ENCODE measurements around the gene ABI3BP.

The ABI3BP gene

GRCh38 chr3:100879195-100879810 is 113.9 kb downstream of the ABI3BP start:
- DNase-seq = no peak

- no peak for DNase-seq
Observed at GRCh38 chr3:100877286-100877685, 115.9 kb downstream of the ABI3BP start.

- DNase-seq = no peak
Observed at GRCh38 chr3:100875239-100875638, 118.0 kb downstream of the ABI3BP start.

- no peak for DNase-seq
Observed at GRCh38 chr3:100873611-100874010, 119.6 kb downstream of the ABI3BP start.

GRCh38 chr3:100871306-100871705 is 121.9 kb downstream of the ABI3BP start:
- DNase-seq = no peak

- DNase-seq = no peak
Observed at GRCh38 chr3:100869787-100870186, 123.4 kb downstream of the ABI3BP start.

- no peak for DNase-seq
Observed at GRCh38 chr3:100868894-100869293, 124.3 kb downstream of the ABI3BP start.

- no peak for DNase-seq
Observed at GRCh38 chr3:100868096-100868495, 125.1 kb downstream of the ABI3BP start.

- no peak for DNase-seq
Observed at GRCh38 chr3:100865442-100865841, 127.8 kb downstream of the ABI3BP start.

- no peak for DNase-seq
Observed at GRCh38 chr3:100864471-100865250, 128.6 kb downstream of the ABI3BP start.

- no peak for DNase-seq
Observed at GRCh38 chr3:100857863-100858262, 135.4 kb downstream of the ABI3BP start.

GRCh38 chr3:100856821-100857220 is 136.4 kb downstream of the ABI3BP start:
- DNase-seq = no peak

GRCh38 chr3:100852840-100853239 is 140.4 kb downstream of the ABI3BP start:
- DNase-seq = no peak

GRCh38 chr3:100850701-100851100 is 142.5 kb downstream of the ABI3BP start:
- DNase-seq = no peak

- no peak for DNase-seq
Observed at GRCh38 chr3:100850156-100850555, 143.1 kb downstream of the ABI3BP start.

- DNase-seq = no peak
Observed at GRCh38 chr3:100844063-100844936, 148.9 kb downstream of the ABI3BP start.

- no peak for DNase-seq
Observed at GRCh38 chr3:100838157-100838556, 155.1 kb downstream of the ABI3BP start.

- DNase-seq = no peak
Observed at GRCh38 chr3:100836661-100837060, 156.6 kb downstream of the ABI3BP start.

GRCh38 chr3:100834332-100834731 is 158.9 kb downstream of the ABI3BP start:
- no peak for DNase-seq

- DNase-seq = peak; percentile 70
Observed at GRCh38 chr3:100833483-100833882, 159.7 kb downstream of the ABI3BP start.

GRCh38 chr3:100831629-100832028 is 161.6 kb downstream of the ABI3BP start:
- no peak for DNase-seq

GRCh38 chr3:100830931-100831330 is 162.3 kb downstream of the ABI3BP start:
- DNase-seq = no peak

- DNase-seq = peak; percentile 20
Observed at GRCh38 chr3:100825574-100825973, 167.6 kb downstream of the ABI3BP start.

GRCh38 chr3:100815583-100815982 is 177.6 kb downstream of the ABI3BP start:
- no peak for DNase-seq
